ENCODE measurements around the gene NSF.

- TF ChIP-seq POLR2A (IDR thresholded peaks at IDR 0.05) (no peak), CTCF (IDR thresholded peaks at IDR 0.05) (no peak)
Measured at GRCh38 chr17:46800573-46800972, 210.1 kb downstream of the NSF start.

Data from Peyer's patch (tissue), 4 donors.